Endothelial cell of hepatic sinusoid (primary cell): ENCODE data around the gene PDE5A.

Source experiments
- in situ Hi-C: cut with HindIII; loops from 2 replicates; pipeline ENCODE4 v1.10.0; 2017; ENCODE audit warnings: low sequenced_read_pairs

PDE5A gene

GRCh38 chr4:119587796-119588195 lies 40.8 kb downstream of the PDE5A start:
- in situ Hi-C loops: no loop called here

GRCh38 chr4:119585771-119586170 lies 42.8 kb downstream of the PDE5A start:
- in situ Hi-C loops: no loop called here

DNA sequence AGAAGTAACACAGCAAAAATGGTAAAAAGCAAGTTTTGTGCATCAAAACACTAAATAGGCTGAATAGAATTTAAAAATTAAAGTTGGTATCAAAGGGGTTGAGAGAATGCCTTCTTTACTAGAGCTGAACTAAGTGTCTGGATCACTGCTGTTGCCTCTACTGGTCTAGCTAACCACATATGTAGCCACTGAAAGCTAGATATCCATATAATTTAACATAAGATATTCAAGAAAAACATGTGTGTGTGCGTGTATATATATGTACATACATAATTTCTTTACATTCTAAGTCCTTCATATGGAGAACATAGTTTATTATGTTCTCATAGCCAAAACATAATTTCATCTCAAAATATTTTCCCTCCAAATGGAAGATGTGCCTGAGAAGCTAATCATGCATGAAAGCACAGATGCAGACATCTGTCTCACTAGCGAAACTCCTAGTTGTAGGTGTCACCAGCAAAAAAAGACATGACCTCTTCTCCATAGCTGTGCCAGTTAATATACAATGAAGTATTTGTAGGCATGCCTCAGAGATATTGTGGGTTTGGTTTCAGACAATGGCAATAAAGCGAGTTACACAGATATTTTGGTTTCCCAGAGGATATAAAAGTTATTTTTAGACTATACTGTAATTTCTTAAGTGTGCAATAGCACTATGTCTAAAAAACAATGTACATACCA lies 47.3 kb downstream of the PDE5A start:
- in situ Hi-C loops: no loop called here

- in situ Hi-C loops: no loop called here
Measured at GRCh38 chr4:119580293-119580692, 48.3 kb downstream of the PDE5A start.

DNA sequence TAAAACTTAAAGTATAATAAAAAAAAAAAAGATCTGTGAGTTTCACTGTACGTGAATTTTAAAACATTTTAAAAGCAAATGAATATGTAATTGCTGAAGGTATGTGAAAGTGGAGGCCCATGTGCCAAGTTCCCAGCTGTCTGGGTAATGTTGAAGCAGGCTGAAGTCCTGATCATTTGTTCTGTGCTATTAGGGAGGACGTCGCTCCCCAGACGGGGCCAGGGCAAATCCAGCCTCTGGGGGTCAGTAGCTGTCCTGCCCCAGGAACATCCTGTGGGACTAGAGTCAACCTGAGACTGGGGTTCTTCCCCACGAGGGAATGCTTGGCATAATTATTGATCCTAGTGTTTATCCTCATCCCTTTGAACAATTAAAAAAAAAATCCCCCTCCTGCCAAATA lies 48.8 kb downstream of the PDE5A start:
- in situ Hi-C loops: no loop called here

GRCh38 chr4:119570401-119570800 lies 58.2 kb downstream of the PDE5A start:
- in situ Hi-C loops: loop anchor here (5.0 kb wide), 1 partner anchor 477 kb away; no protein-coding TSS in a partner anchor

DNA sequence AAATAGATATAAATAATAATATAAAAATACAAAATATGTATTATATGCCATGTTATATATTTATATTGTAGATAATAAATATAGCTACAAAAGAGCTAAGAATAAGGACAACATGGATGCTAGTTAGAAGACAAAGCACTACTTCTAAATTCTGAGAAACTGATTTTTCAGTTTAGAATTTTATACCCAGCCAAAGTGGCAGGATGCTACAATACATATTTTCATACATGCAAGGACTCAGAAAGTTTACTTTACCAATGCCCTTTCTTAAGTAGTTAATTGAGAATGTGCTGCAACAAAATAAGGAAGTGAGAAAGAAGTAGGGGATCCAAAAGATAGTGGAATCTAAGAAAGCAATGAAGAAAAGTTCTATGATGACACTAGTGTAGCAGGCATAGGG lies 64.5 kb downstream of the PDE5A start:
- in situ Hi-C loops: no loop called here

DNA sequence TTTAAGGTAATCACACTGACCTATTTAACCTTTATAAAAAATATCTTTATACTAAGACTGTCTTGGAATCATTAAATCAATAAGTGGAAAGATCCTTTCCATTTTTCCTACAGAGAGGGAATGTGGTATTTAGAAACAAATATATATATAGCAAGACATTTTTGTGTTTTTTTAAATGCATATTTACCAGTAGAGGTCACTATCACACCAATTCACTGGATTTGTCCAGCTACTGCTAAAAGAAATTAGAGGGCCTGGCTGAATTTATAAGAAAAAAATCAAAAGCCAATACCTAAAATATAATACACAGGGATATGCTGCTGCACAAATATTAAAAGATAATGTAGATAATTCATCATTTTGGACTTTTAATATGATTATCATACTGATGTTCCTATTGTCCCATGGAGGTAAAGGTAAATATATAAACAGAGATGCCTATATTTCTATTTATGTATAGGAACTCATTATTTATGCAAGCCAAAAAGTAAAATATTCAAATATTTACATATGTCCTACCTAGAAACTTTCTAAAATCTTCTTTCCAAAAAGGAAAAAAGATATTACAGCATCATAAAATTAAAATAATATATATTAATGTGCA lies 69.5 kb downstream of the PDE5A start:
- in situ Hi-C loops: no loop called here

DNA sequence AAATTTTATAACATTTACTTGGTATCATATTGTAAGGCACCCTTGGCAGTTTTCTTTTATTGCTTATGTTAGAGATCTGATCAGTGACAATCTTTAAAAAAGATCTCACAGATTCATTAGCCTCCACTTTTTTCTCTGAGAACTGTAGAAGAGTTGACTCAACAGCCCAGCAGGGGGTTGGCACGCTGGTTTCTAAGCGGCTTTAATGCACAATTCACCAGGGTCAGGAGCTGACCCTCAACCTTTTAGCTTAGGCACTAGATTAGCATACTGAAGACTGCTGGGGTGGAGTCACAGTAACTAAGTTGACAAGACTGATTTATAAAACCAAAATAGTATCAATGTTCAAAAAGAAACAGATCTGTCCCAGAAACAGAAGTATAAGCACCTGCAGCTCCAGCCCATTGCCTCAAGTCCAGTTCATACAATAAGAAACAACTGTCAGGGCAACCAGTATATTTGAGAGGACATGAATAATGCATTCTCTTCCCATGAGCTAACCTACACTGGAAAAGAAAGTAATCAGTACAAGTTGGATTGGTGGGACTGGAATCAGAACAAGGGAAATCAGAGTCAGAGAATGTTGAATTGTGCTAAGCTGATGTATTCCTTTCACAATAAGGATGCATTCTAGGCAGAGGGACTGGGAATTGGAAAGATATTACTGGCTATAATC lies 77.6 kb downstream of the PDE5A start:
- in situ Hi-C loops: no loop called here

- in situ Hi-C loops: no loop called here
Measured at GRCh38 chr4:119549639-119550038, 79.0 kb downstream of the PDE5A start.

DNA sequence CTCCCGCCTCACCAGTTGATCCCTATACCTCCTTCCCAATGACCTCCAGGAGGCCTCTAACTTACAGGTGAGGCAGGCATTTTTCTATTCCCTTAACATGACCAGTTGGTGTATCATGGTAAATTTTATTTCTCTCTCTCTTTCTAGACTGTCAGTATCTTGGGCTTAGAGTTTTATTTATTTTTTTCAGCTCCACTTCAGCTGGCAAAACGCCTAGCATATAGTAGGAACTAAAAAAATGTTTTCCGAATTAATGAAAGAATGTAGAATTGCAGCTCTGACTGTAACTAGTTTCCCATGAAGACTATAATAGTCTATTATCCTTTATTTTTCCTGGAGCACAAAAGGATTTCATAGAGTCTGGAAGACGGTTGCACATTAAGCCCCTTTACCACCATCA lies 84.8 kb downstream of the PDE5A start:
- in situ Hi-C loops: no loop called here

GRCh38 chr4:119543187-119543586 lies 85.4 kb downstream of the PDE5A start:
- in situ Hi-C loops: no loop called here

DNA sequence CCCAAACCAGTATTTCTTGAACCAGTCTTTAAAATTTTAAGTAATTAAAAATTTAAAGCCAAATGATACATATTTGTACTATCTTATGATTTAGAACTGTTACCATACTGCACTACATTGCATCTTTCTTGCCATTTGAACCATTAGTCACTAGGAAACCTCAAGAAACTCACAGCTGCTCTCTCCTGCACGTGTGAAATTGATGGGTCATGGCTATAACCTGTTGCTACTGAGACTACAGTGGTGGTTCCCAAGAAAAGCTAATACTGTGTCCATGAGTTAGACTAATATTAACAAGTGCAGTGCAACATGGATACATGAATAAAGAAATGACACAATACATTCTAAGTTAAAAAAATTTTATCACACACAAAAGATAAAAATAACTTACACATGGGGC lies 88.4 kb downstream of the PDE5A start:
- in situ Hi-C loops: no loop called here

GRCh38 chr4:119537586-119537985 lies 91.0 kb downstream of the PDE5A start:
- in situ Hi-C loops: no loop called here

DNA sequence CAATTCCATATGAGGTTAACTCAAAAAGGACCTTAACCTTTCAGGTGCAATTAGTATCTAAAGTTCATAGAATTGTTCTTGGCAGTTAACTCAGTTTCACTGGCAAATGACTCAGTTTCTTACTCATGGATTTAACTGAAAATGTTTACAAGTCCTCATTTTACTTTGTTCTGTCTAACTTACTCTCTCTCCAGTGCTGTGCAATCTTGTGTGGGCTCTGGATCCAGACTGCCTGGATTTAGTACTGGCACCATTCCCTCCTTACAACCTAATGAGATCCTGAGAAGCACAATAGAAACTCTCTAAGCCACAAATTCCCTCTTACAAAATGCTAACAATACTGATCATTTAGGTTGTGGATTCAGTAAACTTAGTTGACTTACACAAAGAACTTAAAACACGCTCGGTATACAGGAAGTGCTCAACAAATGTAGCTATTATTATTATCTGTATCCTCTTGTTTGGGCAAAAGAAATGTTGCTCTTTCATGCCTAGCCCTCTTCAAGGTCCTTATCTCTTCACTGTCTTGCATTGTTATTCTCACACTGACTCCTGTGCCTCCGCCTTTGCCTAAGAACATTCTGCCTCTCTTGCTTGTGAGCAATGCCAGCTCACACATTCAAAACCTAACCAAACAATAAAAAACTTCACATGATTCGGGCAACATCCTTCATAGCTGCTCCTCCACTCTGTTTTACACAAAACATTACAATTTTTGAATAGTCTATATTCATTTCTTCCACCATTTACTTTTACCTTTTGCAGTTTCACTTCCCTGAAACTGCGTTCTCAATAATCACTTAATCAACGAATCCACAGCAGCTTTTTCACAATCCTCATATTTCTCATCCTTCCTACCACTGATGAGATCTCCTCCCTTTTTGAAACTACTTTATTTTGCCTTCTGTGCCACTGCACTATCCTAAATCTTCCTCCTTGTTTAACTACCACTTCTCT lies 91.8 kb downstream of the PDE5A start:
- in situ Hi-C loops: no loop called here

- in situ Hi-C loops: no loop called here
Measured at GRCh38 chr4:119532319-119532718, 96.3 kb downstream of the PDE5A start.

DNA sequence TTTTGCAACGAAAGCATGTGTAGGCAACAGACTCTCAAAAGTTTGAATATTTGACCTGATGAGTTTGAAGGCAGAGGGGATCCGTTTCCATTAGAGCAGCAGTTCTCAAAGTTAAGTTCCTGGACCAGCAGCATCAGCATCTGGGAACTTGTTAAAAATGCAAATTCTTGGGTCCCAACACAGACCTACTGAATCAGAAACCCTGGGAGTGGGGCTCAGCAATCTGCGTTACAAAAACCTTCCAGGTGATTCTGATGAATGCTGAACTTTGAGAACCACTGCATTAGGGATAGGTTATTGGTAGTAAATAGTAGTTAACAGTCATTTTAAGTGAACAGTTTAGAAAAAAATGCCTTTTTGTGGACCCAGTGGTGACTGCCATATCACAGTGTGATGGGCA lies 98.8 kb downstream of the PDE5A start:
- in situ Hi-C loops: no loop called here

DNA sequence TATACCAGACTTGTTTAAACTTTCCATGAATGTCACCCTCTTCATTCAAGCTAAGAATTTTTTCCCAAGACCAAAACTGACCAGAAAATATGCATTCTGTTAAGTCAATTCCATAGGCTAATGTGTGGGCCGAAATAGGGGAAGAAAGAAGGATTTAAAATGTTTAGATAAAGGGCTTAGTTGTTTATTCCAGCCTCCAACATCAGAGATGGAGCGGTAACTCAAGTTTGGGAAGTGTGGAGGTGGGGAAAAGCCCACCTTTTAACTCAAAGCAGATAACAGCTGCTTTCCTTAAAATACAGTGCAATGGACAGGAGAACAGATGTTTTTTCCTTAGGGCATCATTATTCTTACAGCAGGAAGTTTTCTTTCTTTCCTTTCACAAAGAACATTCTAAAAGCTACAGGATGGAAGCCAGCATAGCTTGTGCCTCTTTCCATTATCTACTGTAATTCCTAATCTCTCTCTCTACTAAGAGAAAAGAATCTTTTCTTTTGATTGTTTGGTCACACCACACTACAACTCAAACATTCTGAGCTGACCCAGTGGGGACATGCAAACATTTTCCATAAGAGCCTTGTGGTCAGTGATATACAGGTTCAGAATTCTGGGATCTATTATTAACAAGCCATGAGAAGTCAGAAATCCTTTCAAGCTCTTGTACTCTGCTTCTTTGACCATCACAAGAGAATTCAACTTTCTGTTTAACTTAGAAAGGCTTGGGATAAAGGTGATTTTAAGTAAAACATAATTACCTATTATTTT lies 101.6 kb downstream of the PDE5A start:
- in situ Hi-C loops: no loop called here

- in situ Hi-C loops: no loop called here
Measured at GRCh38 chr4:119525771-119526712, 102.6 kb downstream of the PDE5A start.
